ENCODE results near the gene POLR1H. TPM values are rescaled to one million over a fixed set of nuclear protein-coding genes. Genes with fewer than 3 reads are reported as not detected.

The POLR1H gene
- total RNA-seq, 1 experiment from 2014 or later, result 42.6 TPM

GRCh38 chr6:30092852-30093543 lies 31.9 kb downstream of the POLR1H start:
- POLR2A ChIA-PET, result interaction anchor here (1.7 kb wide), 1 partner anchor 9 kb away, joined by 18 read pairs; no protein-coding TSS in a partner anchor
- H2AFZ ChIP-seq (ENCODE audit: low read depth, low read length, poor library complexity, severe bottlenecking), result no peak overlapping the region
- CTCF ChIA-PET, result interaction anchor here (1.2 to 2.2 kb wide), 2 partner anchors 10 kb away, joined by 4 to 8 read pairs; no protein-coding TSS in a partner anchor
- BruUV-seq (replicated peaks), result no TSS peak
- ATAC-seq (no peak), DNase-seq (ENCODE audit: low read depth, low spot score) (no peak)
- H3K9me2 ChIP-seq (ENCODE audit: insufficient read depth), result no peaks in the 10 kb centered on the region
- H3K4me1 ChIP-seq (ENCODE audit: control insufficient read depth in 1 of 2, insufficient read depth in 2 of 2, low read length in 2 of 2), result peaks cover 21 to 50% of the 10 kb centered on the region in 2 experiments
- no peak for TF ChIP-seq REST (IDR thresholded peaks at IDR 0.05; ENCODE audit: low read depth)
- H3K36me3 ChIP-seq (ENCODE audit: control insufficient read depth in 1 of 2, insufficient read depth in 2 of 2, low read length in 2 of 2), result no peaks in the 10 kb centered on the region
- no peaks in the 10 kb centered on the region for H3K9me3 ChIP-seq (ENCODE audit: control insufficient read depth in 1 of 2, insufficient read depth in 1 of 2, low read depth in 1 of 2, low read length in 2 of 2)
- no peak overlapping the region for H3K4me3 ChIP-seq (replicated peaks in 1 of 2; ENCODE audit: low read depth in 1 of 2, low read length in 2 of 2)
- no peaks in the 10 kb centered on the region for H3K79me2 ChIP-seq (ENCODE audit: insufficient read depth, low read length)
- H3K4me2 ChIP-seq (ENCODE audit: low read length), result peak overlapping the region; percentile 87
- RAD21 ChIA-PET (ENCODE audit: low non-redundant PET in 1 of 2, low total read pairs in 2 of 2, uncharacterized antibody in 2 of 2, unreplicated experiment in 2 of 2), result no interaction called here
- no peaks in the 10 kb centered on the region for H4K20me1 ChIP-seq (ENCODE audit: insufficient read depth)
- no peak overlapping the region for H3K9ac ChIP-seq (ENCODE audit: low read length)
- intact Hi-C loops (cut with micrococcal nuclease), result no loop called here
- no peaks in the 10 kb centered on the region for H3K27me3 ChIP-seq (ENCODE audit: insufficient read depth, low read length)
- no peak overlapping the region for H3K27ac ChIP-seq (ENCODE audit: low read depth, low read length)

GRCh38 chr6:30093951-30094661 lies 33.0 kb downstream of the POLR1H start:
- Histone ChIP-seq H3K27me3 (ENCODE audit: insufficient read depth, low read length) (no peaks in the 10 kb centered on the region), H3K9me3 (ENCODE audit: control insufficient read depth in 1 of 2, insufficient read depth in 1 of 2, low read depth in 1 of 2, low read length in 2 of 2) (no peaks in the 10 kb centered on the region), H3K4me1 (ENCODE audit: control insufficient read depth in 1 of 2, insufficient read depth in 2 of 2, low read length in 2 of 2) (peaks cover 24 to 57% of the 10 kb centered on the region in 2 experiments), H2AFZ (ENCODE audit: low read depth, low read length, poor library complexity, severe bottlenecking) (no peak overlapping the region), H3K27ac (ENCODE audit: low read depth, low read length) (no peak overlapping the region), H3K79me2 (ENCODE audit: insufficient read depth, low read length) (no peaks in the 10 kb centered on the region), H3K36me3 (ENCODE audit: control insufficient read depth in 1 of 2, insufficient read depth in 2 of 2, low read length in 2 of 2) (no peaks in the 10 kb centered on the region), H3K4me3 (replicated peaks in 1 of 2; ENCODE audit: low read depth in 1 of 2, low read length in 2 of 2) (no peak overlapping the region), H3K9me2 (ENCODE audit: insufficient read depth) (no peaks in the 10 kb centered on the region), H4K20me1 (ENCODE audit: insufficient read depth) (no peaks in the 10 kb centered on the region), H3K9ac (ENCODE audit: low read length) (no peak overlapping the region), H3K4me2 (ENCODE audit: low read length) (no peak overlapping the region)
- ChIA-PET RAD21 (ENCODE audit: low non-redundant PET in 1 of 2, low total read pairs in 2 of 2, uncharacterized antibody in 2 of 2, unreplicated experiment in 2 of 2) (no interaction called here), CTCF (interaction anchor here (1.1 to 1.2 kb wide), 2 partner anchors 9 to 246 kb away, joined by 3 to 4 read pairs; no protein-coding TSS in a partner anchor), POLR2A (interaction anchor here (1.1 kb wide), 1 partner anchor 27 kb away, joined by 4 read pairs; the partner anchor contains the start of gene PPP1R11)
- intact Hi-C loops (cut with micrococcal nuclease), result no loop called here
- no peak for ATAC-seq
- DNase-seq (ENCODE audit: low read depth, low spot score), result no peak
- no TSS peak for BruUV-seq (replicated peaks)
- TF ChIP-seq ZFX (IDR thresholded peaks at IDR 0.05) (no peak), POLR2A (IDR thresholded peaks at IDR 0.05; ENCODE audit: borderline replicate concordance, extremely low read depth, insufficient read depth, insufficient read length) (no peak), TCF7L2 (IDR thresholded peaks at IDR 0.05; ENCODE audit: borderline replicate concordance, extremely low read depth, insufficient read depth, insufficient read length) (no peak), CEBPB (IDR thresholded peaks at IDR 0.05; ENCODE audit: low read depth) (no peak), ZNF274 (IDR thresholded peaks at IDR 0.05; ENCODE audit: low read depth, low read length) (no peak), JUND (IDR thresholded peaks at IDR 0.05) (no peak), EZH2phosphoT487 (IDR thresholded peaks at IDR 0.05; ENCODE audit: borderline replicate concordance) (no peak), CBX3 (IDR thresholded peaks at IDR 0.05; ENCODE audit: low read depth) (no peak), SIN3A (IDR thresholded peaks at IDR 0.05; ENCODE audit: low read depth) (no peak), RAD21 (IDR thresholded peaks at IDR 0.05; ENCODE audit: low read depth) (no peak), FOSL1 (IDR thresholded peaks at IDR 0.05; ENCODE audit: low read depth) (no peak), POLR2AphosphoS5 (IDR thresholded peaks at IDR 0.05; ENCODE audit: low read depth, low read length) (no peak)
- TF ChIP-seq, protein P1, sequence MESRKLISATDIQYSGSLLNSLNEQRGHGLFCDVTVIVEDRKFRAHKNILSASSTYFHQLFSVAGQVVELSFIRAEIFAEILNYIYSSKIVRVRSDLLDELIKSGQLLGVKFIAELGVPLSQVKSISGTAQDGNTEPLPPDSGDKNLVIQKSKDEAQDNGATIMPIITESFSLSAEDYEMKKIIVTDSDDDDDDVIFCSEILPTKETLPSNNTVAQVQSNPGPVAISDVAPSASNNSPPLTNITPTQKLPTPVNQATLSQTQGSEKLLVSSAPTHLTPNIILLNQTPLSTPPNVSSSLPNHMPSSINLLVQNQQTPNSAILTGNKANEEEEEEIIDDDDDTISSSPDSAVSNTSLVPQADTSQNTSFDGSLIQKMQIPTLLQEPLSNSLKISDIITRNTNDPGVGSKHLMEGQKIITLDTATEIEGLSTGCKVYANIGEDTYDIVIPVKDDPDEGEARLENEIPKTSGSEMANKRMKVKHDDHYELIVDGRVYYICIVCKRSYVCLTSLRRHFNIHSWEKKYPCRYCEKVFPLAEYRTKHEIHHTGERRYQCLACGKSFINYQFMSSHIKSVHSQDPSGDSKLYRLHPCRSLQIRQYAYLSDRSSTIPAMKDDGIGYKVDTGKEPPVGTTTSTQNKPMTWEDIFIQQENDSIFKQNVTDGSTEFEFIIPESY (IDR thresholded peaks at IDR 0.05; ENCODE audit: extremely low read depth, insufficient replicate concordance, low read length), result no peak

All from HCT116 (cell line).